GM19468 (cell line): ENCODE results near the gene PTTG1IP.
A peak's percentile ranks its signal among the peaks of the same experiment; 100 is the strongest.
"Not testable (repeated sequence)": the region's sequence is repeated elsewhere in the genome, so short reads cannot be mapped to it uniquely, and the experiment has no call there.

Experiments
- ATAC-seq: cut with Tn5 transposase; IDR thresholded peaks from one replicate; pipeline ENCODE4 v1.9.1; 2021; ENCODE audit warnings: mild to moderate bottlenecking, moderate library complexity, moderate number of reproducible peaks; ENCODE audit not compliant: unreplicated experiment; ENCODE audit errors: extremely low read depth

The PTTG1IP gene

DNA sequence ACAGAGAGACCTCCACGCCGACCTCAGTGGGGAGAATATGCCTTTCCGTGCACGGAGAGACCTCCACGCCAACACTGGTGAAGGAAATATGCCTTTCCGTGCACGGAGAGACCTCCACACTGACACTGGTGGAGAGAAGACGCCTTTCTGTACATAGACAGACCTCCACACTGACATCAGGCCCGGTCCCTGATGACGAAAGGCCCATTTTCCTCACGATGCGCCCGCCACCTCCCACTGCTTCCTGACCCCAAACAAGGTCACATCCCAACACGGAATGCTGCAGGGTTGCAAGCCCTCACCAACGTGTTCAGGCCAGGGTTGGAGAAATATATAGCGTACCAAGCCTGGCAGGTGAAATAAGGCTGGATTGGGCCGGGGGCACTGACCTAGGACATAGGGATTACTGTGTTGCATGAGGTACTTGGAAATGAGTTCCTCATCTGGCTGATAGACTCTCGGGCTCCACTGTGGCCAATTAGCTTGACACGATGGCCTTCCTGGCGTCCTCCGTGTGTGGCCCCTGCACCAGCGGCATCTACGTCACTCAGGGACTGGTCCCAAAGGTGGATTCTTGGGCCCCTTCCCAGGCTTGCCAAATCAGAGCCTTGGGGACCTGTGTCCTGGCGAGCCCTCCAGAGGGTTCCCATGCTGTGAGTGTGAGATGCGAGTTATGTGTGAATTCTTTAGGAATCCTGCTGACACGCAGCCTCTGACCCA, 39.1 kb downstream of the PTTG1IP start:
- ATAC-seq, result no peak

DNA sequence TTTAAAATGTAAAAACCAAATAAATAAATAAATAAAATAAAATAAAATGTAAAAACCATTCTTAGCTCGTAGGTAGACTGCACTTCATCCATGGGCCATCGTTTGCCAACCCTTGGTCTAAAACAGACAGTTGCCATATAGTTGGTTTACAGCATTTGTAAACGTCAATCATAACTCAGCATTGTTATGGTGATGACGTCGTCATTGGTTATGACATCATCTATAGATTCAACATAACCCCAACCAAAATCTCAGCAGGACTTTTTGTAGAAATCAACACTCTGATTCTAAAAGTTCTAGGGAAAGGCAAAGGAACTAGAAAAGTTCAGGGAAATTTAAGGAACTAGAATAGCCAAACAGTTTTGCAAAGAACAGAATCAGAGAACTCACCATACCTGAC, 39.8 kb downstream of the PTTG1IP start:
- ATAC-seq, result no peak

- not testable (repeated sequence) for ATAC-seq
Observed at GRCh38 chr21:44832516-44833255, 40.8 kb downstream of the PTTG1IP start.

GRCh38 chr21:44831227-44831860, 42.1 kb downstream of the PTTG1IP start:
- no peak for ATAC-seq

- no peak for ATAC-seq
Observed at GRCh38 chr21:44829507-44830092, 43.9 kb downstream of the PTTG1IP start.

- no peak for ATAC-seq
Observed at GRCh38 chr21:44828362-44829056, 45.0 kb downstream of the PTTG1IP start.

- no peak for ATAC-seq
Observed at GRCh38 chr21:44823179-44823660, 50.3 kb downstream of the PTTG1IP start.

DNA sequence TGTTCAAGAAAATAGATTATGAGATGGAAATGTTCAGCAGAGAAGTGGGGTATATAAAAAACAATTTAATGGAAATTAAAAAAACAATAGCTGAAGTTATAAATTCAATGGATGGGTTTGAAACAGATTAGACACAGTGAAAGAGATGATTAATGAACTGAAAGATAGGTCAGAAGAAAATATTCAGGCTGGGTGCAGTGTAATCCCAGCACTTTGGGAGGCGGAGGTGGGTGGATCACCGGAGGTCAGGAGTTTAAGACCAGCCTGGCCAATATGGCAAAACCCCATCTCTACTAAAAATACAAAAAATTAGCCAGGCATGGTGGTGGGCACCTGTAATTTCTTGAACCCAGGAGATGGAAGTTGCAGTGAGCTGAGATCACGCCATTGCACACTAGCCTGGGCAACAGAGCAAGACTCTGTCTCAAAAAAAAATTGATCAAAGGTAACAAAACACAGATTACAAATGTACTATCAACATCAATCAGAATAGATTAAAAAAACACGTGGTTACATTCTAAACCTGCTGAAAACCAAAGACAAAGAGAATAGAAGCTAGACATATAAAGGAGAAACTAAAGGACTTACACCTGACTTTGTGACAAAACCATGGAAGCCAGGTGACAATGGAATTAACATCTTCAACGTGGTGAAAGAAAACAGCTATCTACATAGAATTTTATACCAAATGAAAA, 50.9 kb downstream of the PTTG1IP start:
- no peak for ATAC-seq

- ATAC-seq, result no peak
Observed at GRCh38 chr21:44820851-44821250, 52.6 kb downstream of the PTTG1IP start.

DNA sequence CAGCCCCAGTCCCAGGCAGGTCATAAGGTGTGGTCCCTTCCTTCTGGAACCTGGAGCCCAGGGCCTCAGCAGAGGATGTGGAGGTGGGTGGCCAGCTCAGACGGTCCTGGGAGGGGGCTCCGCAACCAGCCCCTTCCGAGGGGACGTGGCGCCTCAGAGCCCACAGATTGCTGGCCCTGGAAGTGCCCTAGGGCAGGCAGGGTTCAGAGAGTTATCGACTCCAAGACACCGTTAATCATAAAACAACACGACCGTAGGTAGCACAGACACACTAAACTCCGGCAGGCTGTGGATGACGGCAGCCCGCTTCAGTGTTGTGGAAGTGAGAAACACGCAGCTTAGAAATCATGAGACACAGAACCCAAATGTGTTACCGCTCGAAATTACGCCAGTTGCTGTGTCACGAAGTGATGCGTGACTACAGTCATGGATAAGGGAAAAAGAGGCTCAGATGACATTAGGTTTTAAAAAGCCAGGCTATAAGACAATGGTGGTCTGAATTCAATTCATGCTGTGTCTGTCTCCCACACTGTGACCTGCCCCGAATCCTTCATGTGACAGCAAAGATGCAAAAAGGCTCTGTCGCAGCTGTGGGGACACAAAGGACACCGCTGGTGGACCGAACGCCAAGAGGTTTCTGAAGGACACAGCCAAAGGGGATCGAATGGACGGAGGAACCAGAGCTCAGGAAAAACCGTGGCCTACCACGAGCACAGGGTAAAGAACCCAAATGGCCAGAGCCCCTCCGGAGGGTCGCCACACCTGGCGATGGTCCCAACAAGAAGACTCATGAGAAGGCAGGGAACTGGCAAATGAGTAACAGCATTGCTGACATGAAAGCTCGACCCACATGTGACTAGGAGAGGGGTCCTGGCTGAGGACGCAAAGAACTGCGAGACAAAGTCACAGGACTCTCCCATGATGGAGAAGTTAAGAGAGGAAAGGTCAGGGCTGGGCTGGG, 53.9 kb downstream of the PTTG1IP start:
- ATAC-seq, result no peak

GRCh38 chr21:44818640-44819011, 54.9 kb downstream of the PTTG1IP start:
- no peak for ATAC-seq

DNA sequence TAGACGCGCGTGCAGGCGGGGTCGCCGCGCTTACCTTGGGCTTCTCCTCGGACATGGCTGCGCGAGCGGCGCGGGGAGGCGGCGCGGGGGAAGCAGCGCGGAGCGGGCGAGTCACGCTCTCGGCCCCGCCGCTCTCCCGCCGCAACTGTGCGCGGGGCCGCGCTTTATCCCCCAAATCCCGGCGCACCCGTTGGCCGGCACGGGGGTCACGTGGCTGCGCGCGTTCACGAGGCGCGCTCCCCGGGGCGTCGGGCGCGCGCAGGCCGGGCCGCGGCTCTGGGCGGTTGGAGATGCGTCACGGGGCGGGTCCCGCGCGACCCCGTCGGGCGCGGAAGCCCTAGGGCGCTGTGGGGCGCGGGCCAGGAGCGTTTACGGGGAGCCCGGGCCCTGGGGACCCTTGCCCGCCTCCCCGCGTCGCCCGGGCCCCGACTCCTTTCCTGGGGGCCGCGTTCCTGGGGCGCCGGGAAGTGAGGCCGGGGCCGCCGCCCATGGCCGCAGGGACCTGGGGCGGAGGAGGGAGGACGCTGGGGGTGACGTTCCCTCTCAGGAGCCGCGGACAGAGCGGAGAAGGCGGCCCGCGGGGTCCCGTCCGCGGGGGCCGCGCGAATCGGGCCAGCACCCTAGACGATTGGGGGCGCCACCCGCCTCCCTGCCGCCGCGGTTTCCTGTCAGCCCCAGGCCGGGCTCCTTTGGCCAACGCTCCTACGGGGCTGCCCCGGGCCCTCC, 55.4 kb downstream of the PTTG1IP start, which contains the start of gene SUMO3:
Gene SUMO3 (minus strand): TSS at position 149 of the 726 bp plus-strand sequence. CDS start 94 bp downstream, at position 55.
- ATAC-seq, result peak; percentile 41

DNA sequence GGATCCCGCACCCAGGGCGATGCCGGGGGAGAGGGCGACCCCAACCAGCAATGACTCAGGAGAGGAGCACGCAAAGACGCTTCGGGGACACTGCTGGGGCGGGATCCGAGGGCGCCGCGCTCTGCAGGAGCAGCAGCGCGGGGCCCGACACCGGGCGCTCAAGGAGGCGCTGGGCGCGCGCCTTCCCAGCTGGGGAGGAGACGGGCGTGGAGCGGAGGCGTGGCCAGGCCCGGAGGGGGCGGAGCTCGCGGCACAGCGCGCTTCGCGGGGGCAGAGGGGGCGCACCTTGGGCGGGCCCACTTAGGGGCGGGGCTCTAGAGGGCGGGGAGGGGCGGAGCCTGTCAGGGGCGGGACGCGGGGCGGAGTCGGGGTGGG, 56.0 kb downstream of the PTTG1IP start:
- peak; percentile 50 for ATAC-seq

DNA sequence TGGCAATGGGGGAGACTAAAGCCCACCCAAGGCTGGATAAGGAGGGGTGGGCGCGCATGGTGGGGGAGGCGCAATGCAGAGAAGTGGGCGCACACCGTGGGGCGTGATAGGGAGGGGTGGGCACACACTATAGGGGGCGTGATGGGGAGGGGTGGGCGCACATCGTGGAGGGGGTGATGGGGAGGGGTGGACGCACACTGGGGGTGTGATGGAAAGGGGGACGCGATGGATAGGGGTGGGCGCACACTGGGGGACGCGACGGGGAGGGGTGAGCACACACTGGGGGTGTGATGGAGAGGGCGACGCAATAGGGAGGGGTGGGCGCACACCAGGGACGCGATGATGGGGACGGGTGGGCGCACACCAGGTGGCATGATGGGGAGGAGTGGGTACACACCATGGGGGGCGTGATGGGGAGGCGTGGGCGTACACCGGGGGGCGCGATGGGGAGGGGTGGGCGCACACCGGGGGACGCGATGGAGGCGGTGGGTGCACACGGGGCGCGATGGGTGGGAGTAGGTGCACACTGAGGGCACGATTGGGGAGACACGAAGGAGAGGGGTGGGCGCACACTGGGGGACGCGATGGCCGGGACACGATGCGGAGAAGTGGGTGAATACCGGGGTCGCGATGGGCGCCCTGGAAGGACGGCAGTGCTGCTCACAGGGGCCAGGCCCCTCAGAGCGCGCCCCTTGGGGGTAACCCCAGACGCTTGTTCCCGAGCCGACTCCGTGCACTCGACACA, 56.6 kb downstream of the PTTG1IP start:
- ATAC-seq, result no peak

DNA sequence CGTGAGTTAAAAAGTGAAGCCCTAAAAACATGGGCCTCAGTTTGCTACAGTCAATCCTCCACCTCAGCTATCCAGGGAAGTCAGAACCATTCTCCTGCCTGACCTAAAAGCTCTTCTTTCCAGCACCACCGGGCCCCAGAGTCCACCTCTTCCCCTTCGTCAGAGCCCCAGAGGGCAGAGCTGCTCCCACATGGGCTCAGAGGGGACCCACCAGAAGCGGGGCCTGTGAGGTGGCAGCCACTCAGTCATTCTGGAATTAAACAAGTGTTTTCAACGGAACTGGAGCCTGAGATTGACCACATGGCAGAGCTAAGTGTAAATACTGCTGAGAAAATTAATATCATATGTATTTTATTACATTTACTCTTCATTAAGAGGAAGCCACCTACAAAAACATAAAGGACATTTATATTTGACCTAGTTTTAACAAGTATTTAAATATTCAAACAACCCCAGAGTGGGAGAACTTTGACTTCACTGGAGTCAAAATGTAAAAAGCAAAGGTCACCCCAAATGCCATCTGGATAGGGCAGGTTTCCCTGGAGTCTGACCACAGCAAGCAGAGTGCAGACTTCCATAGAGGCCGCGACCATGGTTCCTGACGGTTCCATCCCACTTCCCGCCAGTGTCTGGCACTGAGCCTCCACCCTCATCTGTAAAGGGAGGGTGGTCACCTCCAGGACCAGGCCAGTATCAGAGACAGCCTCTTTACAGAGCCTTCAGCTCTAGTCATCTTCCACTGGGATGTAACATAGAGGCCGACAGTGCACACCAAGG, 57.5 kb downstream of the PTTG1IP start:
- ATAC-seq, result no peak

DNA sequence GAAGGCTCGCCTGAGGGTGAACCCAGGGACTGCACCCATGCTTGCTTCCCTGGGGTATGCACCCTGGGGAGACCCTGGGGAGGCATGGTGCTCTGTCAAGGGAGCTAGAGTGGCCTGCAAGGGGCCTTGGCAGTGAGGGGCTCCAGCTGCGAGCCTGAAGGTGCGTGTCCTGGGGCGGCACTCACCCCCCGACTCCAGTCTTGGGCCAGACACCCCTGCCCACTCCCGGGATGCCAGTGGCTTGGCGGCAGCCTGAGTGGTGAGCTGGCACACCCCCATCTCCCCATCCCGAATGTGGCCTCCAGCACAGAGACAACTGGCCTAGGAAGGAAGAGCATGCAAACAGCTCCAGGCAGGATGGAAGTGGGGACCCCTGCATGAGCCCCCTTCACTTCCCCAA, 58.3 kb downstream of the PTTG1IP start:
- ATAC-seq, result no peak
